Kidney epithelial cell (primary cell): ENCODE measurements around the gene CORO2A. TPM values are rescaled to one million over a fixed set of nuclear protein-coding genes. Genes with fewer than 3 reads are reported as not detected.

Source experiments
- DNase-seq: peaks from one replicate; pipeline ENCODE4 v3.0.0-alpha.2; 2010; ENCODE audit warnings: low read depth
- H3K27me3 ChIP-seq: 2 replicates; pipeline ENCODE4 v1.6.0; 2011; ENCODE audit warnings: low read length; ENCODE audit not compliant: control insufficient read depth, insufficient read depth
- H3K36me3 ChIP-seq: 2 replicates; pipeline ENCODE4 v1.5.1; 2011; ENCODE audit warnings: low read length; ENCODE audit not compliant: control insufficient read depth, insufficient read depth
- H3K4me3 ChIP-seq: 2 replicates; pipeline ENCODE4 v1.5.1; 2011; ENCODE audit warnings: low read depth, mild to moderate bottlenecking, control low read depth, low read length
- CTCF ChIP-seq: IDR thresholded peaks from 2 replicates; pipeline ENCODE4 v1.5.1; 2011; ENCODE audit warnings: mild to moderate bottlenecking, moderate library complexity, low read length, control low read depth, inconsistent platforms; ENCODE audit not compliant: insufficient read depth, poor library complexity, severe bottlenecking
- total RNA-seq: library from RNA; depleted of rRNA; stranded (reverse); fragments of >200 nt; gene quantifications from 2 replicates; pipeline ENCODE4 v1.2.3, GENCODE V29; 2015

Gene CORO2A
- total RNA-seq, 1 donor from 2014 or later = 7.8 TPM

DNA sequence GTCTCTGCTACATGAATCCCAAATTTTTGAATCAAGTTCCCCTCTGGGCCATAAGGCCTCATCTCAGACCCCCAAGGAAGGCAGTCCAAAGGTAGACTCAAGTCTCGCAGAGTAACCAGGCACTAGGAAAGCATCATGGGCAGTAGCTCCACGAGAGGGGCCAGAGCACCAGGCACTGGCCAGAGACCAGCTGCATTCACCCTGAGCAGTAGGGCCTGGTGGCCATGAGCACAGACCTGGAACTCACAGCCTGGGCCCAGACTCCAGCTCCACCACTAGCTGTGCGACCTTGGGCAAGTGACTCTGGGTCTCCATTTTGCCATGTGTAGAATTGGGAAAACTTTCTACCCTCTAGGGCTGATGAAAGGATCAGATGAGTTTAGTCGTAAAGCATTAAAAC is 107.4 kb downstream of the CORO2A start:
- no peaks in the 10 kb centered on the region for H3K36me3 ChIP-seq
- H3K4me3 ChIP-seq = no peak overlapping the region
- no peak for DNase-seq
- no peak for TF ChIP-seq CTCF
- H3K27me3 ChIP-seq = no peaks in the 10 kb centered on the region

DNA sequence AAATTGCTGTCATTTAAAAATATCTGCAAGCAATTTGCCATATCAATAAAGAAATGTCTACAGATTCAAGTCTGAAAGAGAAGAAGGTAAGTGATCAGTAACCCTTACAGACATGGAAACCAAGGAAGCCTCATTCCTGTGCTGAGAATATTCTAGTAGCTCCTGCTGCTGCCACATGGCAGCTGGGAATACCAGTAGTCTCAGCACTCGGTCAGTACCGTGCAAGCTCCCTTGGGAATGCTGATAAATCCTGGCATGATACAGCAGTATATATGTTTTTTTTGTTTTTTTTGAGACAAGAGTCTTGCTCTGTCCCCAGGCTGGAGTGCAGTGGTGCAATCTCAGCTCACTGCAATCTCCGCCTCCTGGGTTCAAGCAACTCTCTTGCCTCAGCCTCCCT is 108.0 kb downstream of the CORO2A start:
- H3K27me3 ChIP-seq = no peaks in the 10 kb centered on the region
- no peak for TF ChIP-seq CTCF
- DNase-seq = no peak
- H3K36me3 ChIP-seq = no peaks in the 10 kb centered on the region
- no peak overlapping the region for H3K4me3 ChIP-seq

GRCh38 chr9:98083566-98084183 is 108.8 kb downstream of the CORO2A start:
- DNase-seq = no peak
- no peak for TF ChIP-seq CTCF
- Histone ChIP-seq H3K27me3 (no peaks in the 10 kb centered on the region), H3K4me3 (no peak overlapping the region), H3K36me3 (no peaks in the 10 kb centered on the region)

DNA sequence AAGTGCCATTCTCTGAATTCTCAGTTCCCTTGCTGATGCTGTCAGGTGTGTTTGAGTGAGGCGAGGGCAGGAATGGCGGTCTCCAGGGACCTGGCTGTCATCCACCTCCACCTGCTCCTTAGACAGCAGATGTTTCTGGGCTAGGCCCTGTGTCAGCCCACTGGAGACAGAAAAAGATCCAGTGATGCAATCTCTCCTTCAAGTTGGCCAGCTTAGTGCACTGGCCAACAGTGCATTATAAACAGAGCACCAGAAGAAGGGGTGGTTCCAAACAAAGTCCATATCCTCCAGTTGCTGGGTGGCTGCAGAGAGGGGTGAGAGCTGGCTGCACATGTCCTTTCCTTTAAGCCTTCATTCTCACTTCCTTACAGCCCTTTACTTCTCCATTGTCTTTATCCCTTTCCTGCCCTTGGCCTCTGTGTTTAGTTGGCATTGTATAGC is 109.4 kb downstream of the CORO2A start:
- TF ChIP-seq CTCF = no peak
- H3K36me3 ChIP-seq = no peaks in the 10 kb centered on the region
- H3K4me3 ChIP-seq = no peak overlapping the region
- DNase-seq = no peak
- no peaks in the 10 kb centered on the region for H3K27me3 ChIP-seq

- DNase-seq = no peak
- Histone ChIP-seq H3K36me3 (no peaks in the 10 kb centered on the region), H3K27me3 (no peaks in the 10 kb centered on the region), H3K4me3 (no peak overlapping the region)
- TF ChIP-seq CTCF = no peak
These were observed 110.8 kb downstream of the CORO2A start for GRCh38 chr9:98081477-98082219.

- H3K27me3 ChIP-seq = no peaks in the 10 kb centered on the region
These were observed 111.7 kb downstream of the CORO2A start for GRCh38 chr9:98080780-98081179.

More at GRCh38 chr9:98080780-98081179, 111.7 kb downstream of the CORO2A start:
- no peak for TF ChIP-seq CTCF
- DNase-seq = no peak
- Histone ChIP-seq H3K4me3 (no peak overlapping the region), H3K36me3 (no peaks in the 10 kb centered on the region)
